ENCODE measurements around the gene ADD1. TPM values are rescaled to one million over a fixed set of nuclear protein-coding genes. Genes with fewer than 3 reads are reported as not detected.
A peak's percentile ranks its signal among the peaks of the same experiment; 100 is the strongest.

Gene ADD1
- total RNA-seq, 6 experiments from 2014 or later = 94.4 to 120 (median 103) TPM

DNA sequence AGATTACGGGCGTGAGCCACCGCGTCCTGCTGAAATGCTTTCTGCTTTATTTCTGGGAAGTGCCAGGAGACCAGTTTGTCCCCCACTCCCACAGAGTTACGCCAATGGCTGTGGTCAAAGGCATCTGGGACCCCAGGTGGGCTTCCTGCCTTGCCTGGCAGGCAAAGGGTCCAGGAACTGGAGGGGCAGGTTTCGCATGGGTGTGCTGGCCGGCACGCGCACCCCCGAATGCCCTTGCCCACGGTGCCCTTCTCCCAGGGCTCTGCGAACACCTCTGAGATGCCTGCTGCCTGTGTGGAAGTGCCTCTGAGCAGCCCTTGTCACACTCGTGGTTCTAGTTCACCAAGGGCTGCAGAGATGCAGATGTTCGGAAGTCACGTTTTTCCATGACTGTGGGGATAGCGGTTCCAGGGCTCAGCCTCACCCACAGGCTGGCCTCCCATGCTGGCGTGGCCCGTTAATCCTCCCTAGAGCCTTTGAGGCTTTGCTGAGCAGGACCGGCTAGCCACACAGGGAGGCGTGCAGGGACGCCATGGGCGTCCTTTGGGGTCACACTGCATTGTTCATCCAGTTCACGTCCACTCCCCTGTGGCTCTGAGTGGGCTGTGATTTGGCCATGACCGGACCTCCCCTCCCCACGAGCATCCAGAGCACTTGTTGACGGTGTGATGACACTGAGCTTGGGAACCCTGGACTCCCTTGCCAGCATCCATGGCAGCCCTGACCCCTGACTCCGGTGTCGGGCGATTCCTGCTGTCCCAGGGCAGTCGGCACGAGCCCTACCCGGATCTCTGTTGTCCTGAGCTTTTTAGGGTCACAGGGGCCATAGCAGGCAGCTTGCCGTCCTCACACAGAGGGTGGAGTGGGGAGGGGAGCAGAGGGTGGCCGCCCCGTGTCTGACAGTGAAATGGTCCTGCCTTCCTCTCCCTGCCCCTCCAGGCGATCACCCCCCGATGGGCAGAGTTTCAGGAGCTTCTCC, 12.7 kb upstream of the ADD1 start:
- H3K4me1 ChIP-seq = peaks cover 0 to 12% (median 0%) of the 10 kb centered on the region in 4 donors
- TF ChIP-seq POLR2A (IDR thresholded peaks at IDR 0.05) = no peak
- TF ChIP-seq, protein P1, sequence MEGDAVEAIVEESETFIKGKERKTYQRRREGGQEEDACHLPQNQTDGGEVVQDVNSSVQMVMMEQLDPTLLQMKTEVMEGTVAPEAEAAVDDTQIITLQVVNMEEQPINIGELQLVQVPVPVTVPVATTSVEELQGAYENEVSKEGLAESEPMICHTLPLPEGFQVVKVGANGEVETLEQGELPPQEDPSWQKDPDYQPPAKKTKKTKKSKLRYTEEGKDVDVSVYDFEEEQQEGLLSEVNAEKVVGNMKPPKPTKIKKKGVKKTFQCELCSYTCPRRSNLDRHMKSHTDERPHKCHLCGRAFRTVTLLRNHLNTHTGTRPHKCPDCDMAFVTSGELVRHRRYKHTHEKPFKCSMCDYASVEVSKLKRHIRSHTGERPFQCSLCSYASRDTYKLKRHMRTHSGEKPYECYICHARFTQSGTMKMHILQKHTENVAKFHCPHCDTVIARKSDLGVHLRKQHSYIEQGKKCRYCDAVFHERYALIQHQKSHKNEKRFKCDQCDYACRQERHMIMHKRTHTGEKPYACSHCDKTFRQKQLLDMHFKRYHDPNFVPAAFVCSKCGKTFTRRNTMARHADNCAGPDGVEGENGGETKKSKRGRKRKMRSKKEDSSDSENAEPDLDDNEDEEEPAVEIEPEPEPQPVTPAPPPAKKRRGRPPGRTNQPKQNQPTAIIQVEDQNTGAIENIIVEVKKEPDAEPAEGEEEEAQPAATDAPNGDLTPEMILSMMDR (IDR thresholded peaks at IDR 0.05) = no peak

DNA sequence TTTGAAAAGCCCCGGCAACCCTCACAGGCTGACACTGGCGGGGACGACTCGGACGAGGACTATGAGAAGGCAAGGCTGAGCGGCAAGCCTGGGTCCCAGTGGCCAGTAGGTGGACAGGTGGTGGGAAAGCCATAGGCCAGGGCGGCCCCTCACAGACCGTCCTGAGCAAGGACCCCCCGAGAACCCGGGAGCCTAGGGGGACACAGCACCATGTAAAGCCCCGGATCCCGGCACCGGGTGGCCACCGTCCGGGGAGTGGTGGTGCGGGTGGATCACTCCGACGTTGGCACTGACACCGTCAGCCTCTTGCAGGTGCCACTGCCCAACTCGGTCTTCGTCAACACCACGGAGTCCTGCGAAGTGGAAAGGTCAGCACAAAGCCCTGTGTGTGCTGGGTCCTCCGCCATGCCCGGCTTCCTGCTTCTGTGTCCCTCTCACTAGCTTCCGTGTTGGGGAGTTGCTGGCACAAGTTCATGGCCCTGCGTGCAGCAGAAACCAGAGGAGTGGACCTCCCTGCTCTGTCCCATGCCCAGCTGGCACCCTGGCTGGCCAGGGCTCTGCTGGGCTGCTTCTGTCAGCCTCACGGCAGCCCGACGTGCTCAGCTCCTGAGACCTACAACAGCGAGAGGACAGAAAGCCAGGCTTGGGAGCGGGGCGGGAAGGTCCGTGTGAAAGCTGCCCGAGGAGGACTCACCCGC, 11.9 kb upstream of the ADD1 start:
- peaks cover 0 to 66% (median 27%) of the 10 kb centered on the region in 4 donors for H3K36me3 ChIP-seq
- DNase-seq (peak; percentile 20 to 48 (median 46)), ATAC-seq (no peak)
- intact Hi-C loops (cut with DNase I) = no loop called here
- TF ChIP-seq, protein P1 (IDR thresholded peaks at IDR 0.05) = no peak
- no peak for TF ChIP-seq POLR2A (IDR thresholded peaks at IDR 0.05)
- 80% methylated on average over 7 of the region's 36 CpGs for WGBS (ENCODE audit: insufficient coverage, low coverage, low lambda C conversion rate, missing lambda C conversion rate)
- no peak overlapping the region for H3K4me3 ChIP-seq
- H3K9me3 ChIP-seq = no peaks in the 10 kb centered on the region
- H3K27ac ChIP-seq = no peak overlapping the region
- H3K27me3 ChIP-seq = no peaks in the 10 kb centered on the region
- peaks cover 0 to 21% (median 4%) of the 10 kb centered on the region in 4 donors for H3K4me1 ChIP-seq

More for the DNA sequence above, 12.7 kb upstream of the ADD1 start:
- 80% methylated on average over 2 of the region's 37 CpGs for WGBS (ENCODE audit: insufficient coverage, low coverage, low lambda C conversion rate, missing lambda C conversion rate)
- Histone ChIP-seq H3K36me3 (peaks cover 0 to 65% (median 27%) of the 10 kb centered on the region in 4 donors), H3K9me3 (no peaks in the 10 kb centered on the region), H3K27ac (no peak overlapping the region), H3K27me3 (no peaks in the 10 kb centered on the region), H3K4me3 (no peak overlapping the region)
- DNase-seq = peak in 2 of 3 donors; percentile 41 to 42
- no peak for ATAC-seq
- intact Hi-C loops (cut with DNase I) = no loop called here

DNA sequence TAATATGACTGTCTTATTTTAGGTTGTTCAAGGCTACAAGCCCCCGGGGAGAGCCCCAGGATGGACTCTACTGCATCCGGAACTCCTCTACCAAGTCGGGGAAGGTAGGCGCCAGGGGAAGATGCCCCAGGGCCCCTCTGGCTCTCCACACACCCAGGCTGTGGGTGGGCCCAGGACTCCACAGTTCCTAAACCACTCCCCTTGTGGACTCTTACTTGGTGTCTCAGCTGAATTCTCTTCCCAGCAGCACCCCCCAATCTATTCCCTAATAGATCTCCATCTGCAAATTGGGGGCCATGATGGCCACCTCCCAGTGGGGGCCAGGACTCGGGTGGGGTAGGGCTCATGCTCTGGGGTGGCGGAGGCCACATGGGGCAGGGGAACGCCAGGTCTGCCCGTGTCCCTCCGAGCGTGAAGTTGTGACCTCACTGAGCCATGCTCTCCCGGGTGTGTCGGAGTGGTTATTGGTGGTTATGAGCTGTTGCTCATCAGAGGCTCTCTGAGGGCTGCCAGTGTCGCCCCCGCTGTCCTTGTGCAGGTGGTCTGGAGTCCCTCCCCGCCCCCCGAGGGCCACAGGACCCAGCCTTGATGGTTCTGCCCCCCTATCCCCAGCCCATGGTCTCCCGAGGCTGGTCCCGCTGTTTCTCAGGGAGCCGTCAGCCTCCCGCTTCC, 11.2 kb upstream of the ADD1 start:
- no peak overlapping the region for H3K4me3 ChIP-seq
- no peaks in the 10 kb centered on the region for H3K27me3 ChIP-seq
- no peak for TF ChIP-seq POLR2A (IDR thresholded peaks at IDR 0.05)
- no peak for ATAC-seq
- no CpG with 5 or more reads among the region's 20 CpGs for WGBS (ENCODE audit: insufficient coverage, low coverage, low lambda C conversion rate, missing lambda C conversion rate)
- no peak overlapping the region for H3K27ac ChIP-seq
- peak in 2 of 3 donors; percentile 43 to 46 for DNase-seq
- peaks cover 0 to 28% (median 4%) of the 10 kb centered on the region in 4 donors for H3K4me1 ChIP-seq
- H3K9me3 ChIP-seq = no peaks in the 10 kb centered on the region
- peaks cover 0 to 60% (median 26%) of the 10 kb centered on the region in 4 donors for H3K36me3 ChIP-seq
- intact Hi-C loops (cut with DNase I) = no loop called here

DNA sequence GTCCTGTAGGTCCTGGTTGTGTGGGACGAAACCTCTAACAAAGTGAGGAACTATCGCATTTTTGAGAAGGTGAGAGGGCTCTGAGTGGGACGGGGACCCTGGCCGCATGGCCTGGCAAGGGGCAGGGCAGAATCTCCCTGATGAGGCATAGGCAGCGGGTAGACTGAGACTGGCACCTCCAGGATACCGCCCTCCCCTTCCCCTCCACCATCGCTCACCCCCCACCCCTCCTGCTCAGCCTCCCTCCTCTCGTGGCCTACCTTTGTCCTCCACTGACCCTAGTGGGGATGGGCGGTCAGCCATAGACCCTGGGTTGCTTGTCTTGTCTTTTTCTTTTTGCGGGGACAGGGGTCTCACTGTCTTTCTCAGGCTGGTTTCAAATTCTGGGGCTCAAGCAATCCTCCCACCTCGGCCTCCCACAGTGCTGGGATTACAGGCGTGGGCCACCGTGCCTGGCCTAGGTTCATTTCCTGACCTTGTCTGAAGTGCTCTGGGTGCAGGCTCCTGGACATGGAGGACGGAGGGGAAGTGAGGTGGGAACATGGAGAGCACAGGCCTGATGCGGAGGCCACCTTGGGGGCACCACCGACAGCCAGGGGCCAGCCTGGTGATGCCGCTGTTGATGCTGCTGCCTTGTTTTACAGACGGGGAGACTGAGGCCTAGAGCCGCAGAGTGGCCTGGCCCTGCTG, 10.5 kb upstream of the ADD1 start:
- TF ChIP-seq POLR2A (IDR thresholded peaks at IDR 0.05) = no peak
- TF ChIP-seq, protein P1 (IDR thresholded peaks at IDR 0.05) = no peak
- no peak for ATAC-seq
- H3K36me3 ChIP-seq = peaks cover 0 to 54% (median 26%) of the 10 kb centered on the region in 4 donors
- peak in 2 of 3 donors; percentile 27 to 40 for DNase-seq
- H3K27ac ChIP-seq = no peak overlapping the region
- peaks cover 0 to 33% (median 4%) of the 10 kb centered on the region in 4 donors for H3K4me1 ChIP-seq
- 81% methylated on average over 13 of the region's 19 CpGs for WGBS (ENCODE audit: insufficient coverage, low coverage, low lambda C conversion rate, missing lambda C conversion rate)
- intact Hi-C loops (cut with DNase I) = no loop called here
- no peaks in the 10 kb centered on the region for H3K27me3 ChIP-seq
- no peaks in the 10 kb centered on the region for H3K9me3 ChIP-seq
- no peak overlapping the region for H3K4me3 ChIP-seq

All from right lobe of liver (tissue), 6 donors.